Sigmoid colon (tissue), 7 donors: ENCODE data around the gene MACROD2. TPM values are rescaled to one million over a fixed set of nuclear protein-coding genes. Genes with fewer than 3 reads are reported as not detected.

Source experiments
- DNase-seq: peaks from one replicate; pipeline ENCODE4 v3.0.0-alpha.2; 2019
- H3K27ac ChIP-seq, 4 donors: fragments of 200-600 bp; sonication (generic); one replicate each; pipeline ENCODE4 v1.5.1; 2016 to 2019; ENCODE audit warnings: mild to moderate bottlenecking in 1 of 4
- H3K27me3 ChIP-seq, 3 donors: fragments of 200-600 bp; sonication (generic); one replicate each; pipeline ENCODE4 v1.5.1; 2019; ENCODE audit warnings: mild to moderate bottlenecking in 1 of 3
- H3K36me3 ChIP-seq, 4 donors: fragments of 200-600 bp; sonication (generic); one replicate each; pipeline ENCODE4 v1.5.1; 2016 to 2019
- H3K4me1 ChIP-seq, 4 donors: fragments of 200-600 bp; sonication (generic); one replicate each; pipeline ENCODE4 v1.5.1; 2017 to 2019
- H3K4me3 ChIP-seq, 4 donors: fragments of 200-600 bp; sonication (generic); one replicate each; pipeline ENCODE4 v1.5.1; 2017 to 2019; ENCODE audit warnings: mild to moderate bottlenecking in 2 of 4, moderate library complexity in 1 of 4
- H3K9me3 ChIP-seq, 4 donors: fragments of 200-600 bp in 3 of 4; sonication (generic) in 3 of 4; one replicate each; pipeline versions ENCODE4 v1.5.1 to v1.6.1; 2013 to 2019
- EP300 ChIP-seq, 4 donors: sonication (generic); formaldehyde crosslinking; IDR thresholded peaks; one replicate each; pipeline ENCODE4 v1.6.1; 2017; ENCODE audit warnings: antibody characterized with exemption in 4 of 4
- POLR2A ChIP-seq, 2 donors: fragments of 450-650 bp; IDR thresholded peaks; one replicate each; pipeline ENCODE4 v1.6.1; 2016; ENCODE audit warnings: antibody characterized with exemption in 2 of 2, mild to moderate bottlenecking in 2 of 2, moderate library complexity in 2 of 2
- POLR2AphosphoS5 ChIP-seq, 4 donors: sonication (generic); formaldehyde crosslinking; IDR thresholded peaks; one replicate each; pipeline ENCODE4 v1.6.1; 2017; ENCODE audit warnings: antibody characterized with exemption in 4 of 4
- WGBS, 2 donors: extraction: QIAGEN DNeasy Blood & Tissue Kit; methylation state at CpG; one replicate each; pipeline ENCODE4 v1.1.7; 2013; 5-methylcytosine and 5-hydroxymethylcytosine counted together
- intact Hi-C: fragments of 100-400 bp; cut with DNase I; formaldehyde crosslinking; loops from one replicate; pipeline ENCODE4 v1.15.1; 2023
- polyA plus RNA-seq, 3 donors: library from polyadenylated mRNA; stranded (reverse); fragments of 200-250 nt; gene quantifications; one replicate each; pipeline ENCODE4 v1.2.3, GENCODE V29; 2013
- total RNA-seq, 4 donors: library from RNA; depleted of rRNA; stranded (reverse); fragments of >200 nt; gene quantifications; one replicate each; pipeline ENCODE4 v1.1.0, GENCODE V29; 2016
- TF ChIP-seq, protein P1 (sequence below), 4 experiments: fragments of 450-650 bp in 3 of 4; fragments of 200-600 bp in 1 of 4; IDR thresholded peaks; one replicate each; pipeline ENCODE4 v1.5.1; 2016 to 2019; ENCODE audit warnings: antibody characterized with exemption in 4 of 4, mild to moderate bottlenecking in 3 of 4, moderate library complexity in 2 of 4
- donor health status: healthy with polysubstance abuse.
- donor health status: Bipolar disorder and iron deficiency.
- donor health status: healthy.

Gene MACROD2
- total and polyA plus RNA-seq, 7 donors: 1.2 to 22.4 (median 5.8) TPM

DNA sequence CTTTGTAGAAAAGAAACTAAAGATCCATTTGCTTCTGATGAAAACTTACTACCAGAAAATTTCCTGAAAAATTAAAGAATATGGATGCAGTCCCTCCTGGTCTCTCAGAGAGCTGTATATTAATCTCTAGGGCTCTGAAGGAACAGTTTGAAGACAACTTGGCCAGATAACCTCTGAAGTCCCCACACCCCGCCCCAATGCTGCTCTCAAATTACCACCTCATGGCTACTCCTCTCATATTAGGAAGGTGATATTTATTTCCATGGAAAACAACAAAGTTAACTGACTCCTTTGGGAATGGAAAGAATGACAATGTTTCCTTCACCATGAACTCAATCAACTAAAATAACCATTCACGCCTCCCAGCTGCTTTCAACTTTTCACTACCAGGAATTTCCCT is 750.5 kb downstream of the MACROD2 start:
- Histone ChIP-seq H3K27me3 (no peaks in the 10 kb centered on the region), H3K4me1 (no peaks in the 10 kb centered on the region), H3K27ac (no peak overlapping the region), H3K36me3 (no peaks in the 10 kb centered on the region), H3K4me3 (no peak overlapping the region), H3K9me3 (no peaks in the 10 kb centered on the region)
- 82 to 91% methylated on average over 2 of the region's 2 CpGs for WGBS, 2 donors
- intact Hi-C loops: no loop called here
- no peak for DNase-seq
- TF ChIP-seq POLR2AphosphoS5 (IDR thresholded peaks at IDR 0.05): no peak
- TF ChIP-seq POLR2A (IDR thresholded peaks at IDR 0.05): no peak
- no peak for TF ChIP-seq EP300 (IDR thresholded peaks at IDR 0.05)
- TF ChIP-seq, protein P1, sequence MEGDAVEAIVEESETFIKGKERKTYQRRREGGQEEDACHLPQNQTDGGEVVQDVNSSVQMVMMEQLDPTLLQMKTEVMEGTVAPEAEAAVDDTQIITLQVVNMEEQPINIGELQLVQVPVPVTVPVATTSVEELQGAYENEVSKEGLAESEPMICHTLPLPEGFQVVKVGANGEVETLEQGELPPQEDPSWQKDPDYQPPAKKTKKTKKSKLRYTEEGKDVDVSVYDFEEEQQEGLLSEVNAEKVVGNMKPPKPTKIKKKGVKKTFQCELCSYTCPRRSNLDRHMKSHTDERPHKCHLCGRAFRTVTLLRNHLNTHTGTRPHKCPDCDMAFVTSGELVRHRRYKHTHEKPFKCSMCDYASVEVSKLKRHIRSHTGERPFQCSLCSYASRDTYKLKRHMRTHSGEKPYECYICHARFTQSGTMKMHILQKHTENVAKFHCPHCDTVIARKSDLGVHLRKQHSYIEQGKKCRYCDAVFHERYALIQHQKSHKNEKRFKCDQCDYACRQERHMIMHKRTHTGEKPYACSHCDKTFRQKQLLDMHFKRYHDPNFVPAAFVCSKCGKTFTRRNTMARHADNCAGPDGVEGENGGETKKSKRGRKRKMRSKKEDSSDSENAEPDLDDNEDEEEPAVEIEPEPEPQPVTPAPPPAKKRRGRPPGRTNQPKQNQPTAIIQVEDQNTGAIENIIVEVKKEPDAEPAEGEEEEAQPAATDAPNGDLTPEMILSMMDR (IDR thresholded peaks at IDR 0.05): no peak

DNA sequence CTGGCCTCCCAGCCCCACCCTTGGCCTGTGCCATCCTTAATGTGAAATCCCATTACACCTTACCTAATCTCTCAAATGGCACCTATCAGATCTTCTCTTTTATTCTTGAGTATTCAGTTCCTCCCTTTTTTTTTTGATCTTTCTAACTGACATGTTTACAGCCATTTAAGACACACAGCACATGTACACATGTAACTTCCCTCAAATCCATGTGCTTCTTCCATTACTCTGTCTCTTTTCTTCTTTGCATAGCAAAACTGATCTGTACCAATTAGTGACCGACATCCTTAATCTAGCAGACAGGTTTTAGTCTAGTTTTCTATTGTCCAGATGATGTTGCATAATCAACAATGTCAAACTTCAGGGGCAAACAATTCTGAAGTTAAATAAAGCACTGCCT is 755.9 kb downstream of the MACROD2 start:
- WGBS, 2 donors: 91 to 93% methylated on average over 1 of the region's 1 CpG
- no peaks in the 10 kb centered on the region for H3K9me3 ChIP-seq
- H3K27ac ChIP-seq: no peak overlapping the region
- no peaks in the 10 kb centered on the region for H3K27me3 ChIP-seq
- no peak for TF ChIP-seq POLR2A (IDR thresholded peaks at IDR 0.05)
- TF ChIP-seq, protein P1 (IDR thresholded peaks at IDR 0.05): no peak
- no peak for TF ChIP-seq EP300 (IDR thresholded peaks at IDR 0.05)
- TF ChIP-seq POLR2AphosphoS5 (IDR thresholded peaks at IDR 0.05): no peak
- H3K4me3 ChIP-seq: no peak overlapping the region
- H3K4me1 ChIP-seq: no peaks in the 10 kb centered on the region
- intact Hi-C loops: loop anchor here (10.0 kb wide), 1 partner anchor 514 kb away; no protein-coding TSS in a partner anchor
- H3K36me3 ChIP-seq: no peaks in the 10 kb centered on the region
- DNase-seq: no peak

DNA sequence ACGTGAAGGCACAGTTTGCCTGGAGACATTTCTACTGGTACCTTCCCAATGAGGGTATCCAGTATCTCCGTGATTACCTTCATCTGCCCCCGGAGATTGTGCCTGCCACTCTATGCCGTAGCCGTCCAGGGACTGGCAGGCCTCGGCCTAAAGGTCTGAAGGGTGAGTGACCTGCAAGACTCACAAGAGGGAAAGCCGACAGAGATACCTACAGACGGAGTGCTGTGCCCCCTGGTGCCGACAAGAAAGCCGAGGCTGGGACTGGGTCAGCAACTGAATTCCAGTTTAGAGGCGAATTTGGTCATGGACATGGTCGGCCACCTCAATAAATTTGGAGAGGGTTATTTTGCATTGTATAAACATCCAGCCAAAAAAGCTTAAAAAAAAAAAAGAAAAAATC is 762.4 kb downstream of the MACROD2 start:
- no peak for DNase-seq
- H3K9me3 ChIP-seq: no peaks in the 10 kb centered on the region
- H3K4me3 ChIP-seq: no peak overlapping the region
- no peak overlapping the region for H3K27ac ChIP-seq
- H3K36me3 ChIP-seq: no peaks in the 10 kb centered on the region
- no peak for TF ChIP-seq POLR2A (IDR thresholded peaks at IDR 0.05)
- no peak for TF ChIP-seq EP300 (IDR thresholded peaks at IDR 0.05)
- TF ChIP-seq, protein P1 (IDR thresholded peaks at IDR 0.05): no peak
- no peak for TF ChIP-seq POLR2AphosphoS5 (IDR thresholded peaks at IDR 0.05)
- no peaks in the 10 kb centered on the region for H3K27me3 ChIP-seq
- 95% methylated on average over 12 of the region's 12 CpGs for WGBS, 2 donors
- intact Hi-C loops: loop anchor here (10.0 kb wide), 1 partner anchor 507 kb away; no protein-coding TSS in a partner anchor
- H3K4me1 ChIP-seq: no peaks in the 10 kb centered on the region

DNA sequence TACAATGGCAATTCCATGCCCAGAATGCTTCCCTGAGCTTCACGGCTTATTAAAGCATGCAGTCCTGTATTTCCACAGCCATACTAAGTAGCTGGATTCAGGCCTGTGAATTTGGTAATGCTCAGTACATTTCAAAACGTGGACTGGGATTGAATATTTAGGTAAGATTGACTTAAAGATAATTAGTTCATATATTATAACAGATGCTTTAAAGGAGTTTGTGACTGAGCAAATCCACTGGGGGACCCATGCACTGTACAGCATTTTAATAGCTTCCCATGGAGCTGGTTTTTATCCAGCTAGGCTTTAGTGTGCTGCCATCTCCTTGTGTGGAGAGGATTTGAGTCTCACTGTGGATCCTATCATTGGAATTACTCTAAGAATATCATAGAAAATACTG is 763.0 kb downstream of the MACROD2 start:
- Histone ChIP-seq H3K27ac (no peak overlapping the region), H3K4me1 (no peaks in the 10 kb centered on the region), H3K9me3 (no peaks in the 10 kb centered on the region), H3K4me3 (no peak overlapping the region), H3K36me3 (no peaks in the 10 kb centered on the region), H3K27me3 (no peaks in the 10 kb centered on the region)
- intact Hi-C loops: loop anchor here (10.0 kb wide), 1 partner anchor 506 kb away; no protein-coding TSS in a partner anchor
- TF ChIP-seq, protein P1 (IDR thresholded peaks at IDR 0.05): no peak
- TF ChIP-seq POLR2AphosphoS5 (IDR thresholded peaks at IDR 0.05) (no peak), EP300 (IDR thresholded peaks at IDR 0.05) (no peak), POLR2A (IDR thresholded peaks at IDR 0.05) (no peak)
- no peak for DNase-seq
- 74 to 78% methylated on average over 2 of the region's 2 CpGs for WGBS, 2 donors

DNA sequence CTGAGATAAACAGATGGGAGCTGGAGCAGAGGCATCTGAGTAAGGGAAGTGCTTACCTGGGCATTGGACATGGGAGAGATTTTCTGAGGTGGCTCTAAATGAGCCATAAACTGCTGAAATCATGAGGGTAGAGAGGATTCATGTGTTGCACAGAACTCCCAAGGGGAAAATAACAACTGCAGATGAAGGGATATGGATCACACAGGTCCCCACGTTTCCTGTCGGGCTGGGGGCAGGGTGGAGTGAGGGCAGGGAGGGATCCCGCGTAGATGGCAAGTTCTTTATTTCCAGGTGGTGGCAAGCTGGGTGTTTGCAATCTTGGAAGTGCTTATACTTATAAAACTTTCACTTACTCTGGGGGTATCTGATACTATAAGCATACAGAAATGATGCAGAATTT is 764.7 kb downstream of the MACROD2 start:
- no peaks in the 10 kb centered on the region for H3K27me3 ChIP-seq
- H3K4me3 ChIP-seq: no peak overlapping the region
- intact Hi-C loops: loop anchor here (10.0 kb wide), 1 partner anchor 505 kb away; no protein-coding TSS in a partner anchor
- no peaks in the 10 kb centered on the region for H3K9me3 ChIP-seq
- no peaks in the 10 kb centered on the region for H3K4me1 ChIP-seq
- H3K27ac ChIP-seq: no peak overlapping the region
- no peak for DNase-seq
- TF ChIP-seq POLR2AphosphoS5 (IDR thresholded peaks at IDR 0.05) (no peak), POLR2A (IDR thresholded peaks at IDR 0.05) (no peak)
- WGBS, 2 donors: 78 to 86% methylated on average over 4 of the region's 4 CpGs
- H3K36me3 ChIP-seq: no peaks in the 10 kb centered on the region
